ENCODE measurements around the gene CEP20.

The CEP20 gene

GRCh38 chr16:15846510-15846909 is 41.9 kb downstream of the CEP20 start:
- no peak for TF ChIP-seq CTCF (IDR thresholded peaks at IDR 0.05)

GRCh38 chr16:15843635-15844279 is 44.6 kb downstream of the CEP20 start:
- TF ChIP-seq CTCF (IDR thresholded peaks at IDR 0.05), result no peak

GRCh38 chr16:15837761-15838160 is 50.6 kb downstream of the CEP20 start:
- no peak for TF ChIP-seq CTCF (IDR thresholded peaks at IDR 0.05)

- TF ChIP-seq CTCF (IDR thresholded peaks at IDR 0.05), result no peak
Observed at GRCh38 chr16:15836965-15837611, 51.3 kb downstream of the CEP20 start.

- TF ChIP-seq CTCF (IDR thresholded peaks at IDR 0.05), result no peak
Observed at GRCh38 chr16:15836074-15836473, 52.3 kb downstream of the CEP20 start.

GRCh38 chr16:15835136-15835878 is 53.1 kb downstream of the CEP20 start:
- TF ChIP-seq CTCF (IDR thresholded peaks at IDR 0.05), result no peak

GRCh38 chr16:15834502-15834901 is 53.9 kb downstream of the CEP20 start:
- no peak for TF ChIP-seq CTCF (IDR thresholded peaks at IDR 0.05)
